HUES64 (cell line): ENCODE measurements around the gene RPL14.

Experiments used
- H3K27ac ChIP-seq: 2 replicates; pipeline ENCODE4 v1.7.0; 2013; ENCODE audit warnings: low read depth, low read length, inconsistent platforms
- H3K27me3 ChIP-seq: 2 replicates; pipeline ENCODE4 v1.6.1; 2013; ENCODE audit warnings: mild to moderate bottlenecking, low read length; ENCODE audit not compliant: insufficient read depth
- H3K36me3 ChIP-seq: 2 replicates; pipeline ENCODE4 v1.6.1; 2013; ENCODE audit warnings: mild to moderate bottlenecking, low read length; ENCODE audit not compliant: insufficient read depth
- H3K4me1 ChIP-seq: 2 replicates; pipeline ENCODE4 v1.6.1; 2013; ENCODE audit warnings: mild to moderate bottlenecking, low read length, moderate library complexity; ENCODE audit not compliant: insufficient read depth
- H3K4me3 ChIP-seq: 2 replicates; pipeline ENCODE4 v1.5.1; 2013; ENCODE audit warnings: mild to moderate bottlenecking, low read length, moderate library complexity
- H3K9ac ChIP-seq: 2 replicates; pipeline ENCODE4 v1.6.1; 2013; ENCODE audit warnings: mild to moderate bottlenecking, low read depth, low read length
- H3K9me3 ChIP-seq: 2 replicates; pipeline ENCODE4 v1.6.1; 2013; ENCODE audit warnings: low read depth, low read length; ENCODE audit not compliant: insufficient read depth
- WGBS: fragments of 150-250, 120-280 bp; methylation state at CpG from one replicate; pipeline ENCODE4 v1.1.7; 2013; ENCODE audit warnings: missing lambda C conversion rate; 5-methylcytosine and 5-hydroxymethylcytosine counted together

The RPL14 gene

GRCh38 chr3:40463579-40463978 is 6.4 kb downstream of the RPL14 start:
- no peak overlapping the region for H3K4me3 ChIP-seq
- no peak overlapping the region for H3K27ac ChIP-seq
- peaks cover 81% of the 10 kb centered on the region for H3K36me3 ChIP-seq
- H3K27me3 ChIP-seq, result no peaks in the 10 kb centered on the region
- H3K9ac ChIP-seq, result no peak overlapping the region
- 100% methylated on average over 1 of the region's 2 CpGs for WGBS
- H3K9me3 ChIP-seq, result no peaks in the 10 kb centered on the region
- peaks cover under 1% of the 10 kb centered on the region; the same call in 1 of the 2 replicates for H3K4me1 ChIP-seq

DNA sequence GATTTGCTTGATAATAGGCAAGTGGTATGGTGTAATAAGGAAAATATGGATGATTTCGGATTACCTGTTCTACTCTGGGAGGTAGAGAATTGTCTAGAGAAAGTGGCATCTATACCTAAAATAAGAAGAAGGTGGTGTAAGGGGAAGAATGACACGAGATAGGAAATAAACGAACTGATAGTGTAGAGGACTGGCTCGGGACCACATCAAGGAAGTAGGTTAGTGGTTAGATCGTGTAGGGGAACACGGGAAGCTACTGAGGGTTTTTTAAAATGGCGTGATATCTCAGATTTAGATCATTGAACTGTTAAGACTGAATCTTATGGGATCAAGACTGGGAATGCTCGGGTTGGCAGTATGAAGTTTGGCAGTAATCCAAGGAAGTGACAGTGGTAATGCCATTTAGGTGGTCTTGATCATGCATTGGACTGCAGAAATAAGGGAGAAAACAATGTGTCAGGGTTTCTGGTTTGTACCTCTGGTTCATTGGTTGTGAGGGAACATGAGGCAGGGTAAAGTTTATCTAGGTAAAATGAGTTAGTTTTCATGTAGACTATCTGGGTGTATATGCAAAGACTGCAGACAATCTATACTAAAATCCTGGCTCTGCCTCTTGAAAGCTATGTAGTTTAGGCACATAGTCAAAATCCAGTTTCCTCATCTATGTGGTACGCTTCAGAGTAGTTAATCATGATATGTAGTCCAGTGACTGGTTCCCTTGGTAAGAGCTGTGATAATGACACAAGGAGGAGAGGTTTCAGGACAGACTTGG is 7.4 kb downstream of the RPL14 start:
- no peak overlapping the region for H3K27ac ChIP-seq
- H3K27me3 ChIP-seq, result no peaks in the 10 kb centered on the region
- no peak overlapping the region for H3K9ac ChIP-seq
- H3K4me1 ChIP-seq, result no peaks in the 10 kb centered on the region
- peaks cover 72% of the 10 kb centered on the region for H3K36me3 ChIP-seq
- no peaks in the 10 kb centered on the region for H3K9me3 ChIP-seq
- 93% methylated on average over 8 of the region's 9 CpGs for WGBS
- no peak overlapping the region for H3K4me3 ChIP-seq

DNA sequence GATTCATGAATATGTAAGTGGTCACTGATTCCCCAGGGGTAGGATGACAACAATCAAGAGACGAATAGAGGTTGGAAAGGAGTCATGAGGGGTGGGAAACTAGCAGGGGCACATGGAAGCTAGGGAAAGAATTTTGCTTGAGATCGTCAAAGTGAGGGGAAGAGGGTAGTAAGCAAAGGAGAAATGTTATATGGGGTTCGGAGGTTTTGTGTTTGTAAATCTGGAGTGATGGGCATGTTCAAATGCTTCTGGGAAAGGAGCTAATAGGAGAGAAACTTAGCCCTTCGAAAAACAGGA is 7.9 kb downstream of the RPL14 start:
- 72% methylated on average over 4 of the region's 4 CpGs for WGBS
- no peaks in the 10 kb centered on the region for H3K27me3 ChIP-seq
- H3K9me3 ChIP-seq, result no peaks in the 10 kb centered on the region
- peaks cover 67% of the 10 kb centered on the region for H3K36me3 ChIP-seq
- H3K4me3 ChIP-seq, result no peak overlapping the region
- no peaks in the 10 kb centered on the region for H3K4me1 ChIP-seq
- H3K9ac ChIP-seq, result no peak overlapping the region
- no peak overlapping the region for H3K27ac ChIP-seq

- Histone ChIP-seq H3K9ac (no peak overlapping the region), H3K4me3 (no peak overlapping the region), H3K9me3 (no peaks in the 10 kb centered on the region), H3K36me3 (peaks cover 63% of the 10 kb centered on the region), H3K27me3 (no peaks in the 10 kb centered on the region), H3K4me1 (no peaks in the 10 kb centered on the region), H3K27ac (no peak overlapping the region)
- WGBS, result 88% methylated on average over 2 of the region's 2 CpGs
Measured at GRCh38 chr3:40465456-40465855, 8.3 kb downstream of the RPL14 start.

- H3K27ac ChIP-seq, result no peak overlapping the region
- H3K27me3 ChIP-seq, result no peaks in the 10 kb centered on the region
- no peak overlapping the region for H3K9ac ChIP-seq
- 96% methylated on average over 4 of the region's 4 CpGs for WGBS
- H3K9me3 ChIP-seq, result no peaks in the 10 kb centered on the region
- no peak overlapping the region for H3K4me3 ChIP-seq
- H3K4me1 ChIP-seq, result no peaks in the 10 kb centered on the region
- H3K36me3 ChIP-seq, result peaks cover 39% of the 10 kb centered on the region
Measured at GRCh38 chr3:40468018-40468417, 10.9 kb downstream of the RPL14 start.

GRCh38 chr3:40470701-40471100 is 13.6 kb downstream of the RPL14 start:
- peaks cover 13% of the 10 kb centered on the region for H3K36me3 ChIP-seq
- no peak overlapping the region for H3K27ac ChIP-seq
- H3K4me3 ChIP-seq, result no peak overlapping the region
- WGBS, result 88% methylated on average over 2 of the region's 4 CpGs
- no peaks in the 10 kb centered on the region for H3K27me3 ChIP-seq
- no peaks in the 10 kb centered on the region for H3K4me1 ChIP-seq
- no peaks in the 10 kb centered on the region for H3K9me3 ChIP-seq
- no peak overlapping the region for H3K9ac ChIP-seq

DNA sequence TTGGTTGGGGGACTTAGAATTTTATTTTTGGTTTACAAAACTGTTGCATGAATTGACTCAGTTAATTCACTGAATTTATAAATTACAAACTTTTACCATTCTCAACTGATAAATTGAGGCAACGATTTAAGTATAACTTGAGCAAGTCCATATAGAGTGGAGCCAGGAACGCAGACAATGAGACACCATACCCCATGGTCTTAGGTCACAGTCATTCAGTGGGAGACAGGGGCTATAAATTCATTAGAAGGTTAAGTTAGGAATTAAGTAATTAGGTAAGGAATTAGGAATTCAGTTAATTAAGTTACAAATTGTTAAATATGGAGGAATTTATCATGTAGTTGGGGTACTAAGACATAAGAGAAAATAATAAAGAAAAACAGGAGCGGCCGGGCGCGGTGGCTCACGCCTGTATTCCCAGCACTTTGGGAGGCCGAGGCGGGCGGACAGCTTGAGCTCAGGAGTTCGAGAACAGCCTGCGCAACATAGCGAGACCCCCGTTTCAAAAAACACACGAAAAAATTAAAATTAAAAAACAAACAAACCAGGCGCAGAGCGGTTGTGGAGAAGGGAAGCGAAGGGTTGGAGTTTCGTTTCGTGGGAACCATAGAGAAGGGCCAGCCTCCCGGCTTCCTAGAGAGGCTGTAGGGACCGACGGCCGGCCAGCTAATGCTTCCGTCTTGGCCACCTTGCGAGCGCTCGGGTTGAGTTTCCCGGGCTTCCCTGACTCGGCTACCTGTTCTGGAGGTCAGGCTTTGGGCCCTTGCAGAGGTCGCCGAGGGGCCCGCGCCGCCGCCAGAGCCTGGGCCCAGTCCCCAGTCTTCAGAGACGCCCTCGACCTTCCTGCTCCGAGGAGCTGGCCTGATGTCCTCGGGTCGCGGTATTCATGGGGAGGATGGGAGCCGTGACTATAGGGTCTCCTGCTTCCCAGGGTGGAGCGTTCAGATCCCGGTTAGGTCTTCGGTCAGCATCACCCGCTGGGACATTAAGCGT is 19.6 kb downstream of the RPL14 start, which contains the start of gene ZNF619:
Gene ZNF619, plus strand, starts transcription at position 645 of the 993 bp plus-strand sequence. CDS start 858 bp downstream, outside the sequence.
- H3K9ac ChIP-seq, result peak within 1 kb of the TSS; percentile 76
- H3K9me3 ChIP-seq, result no peaks in the 10 kb centered on the region
- H3K4me1 ChIP-seq, result peaks cover 7% of the 10 kb centered on the region; the same call in 1 of the 2 replicates
- 60% methylated on average over 46 of the region's 48 CpGs for WGBS
- H3K4me3 ChIP-seq, result peak within 1 kb of the TSS; percentile 68
- no peaks in the 10 kb centered on the region for H3K27me3 ChIP-seq
- H3K36me3 ChIP-seq, result no peaks in the 10 kb centered on the region
- H3K27ac ChIP-seq, result no peak within 1 kb of the TSS

DNA sequence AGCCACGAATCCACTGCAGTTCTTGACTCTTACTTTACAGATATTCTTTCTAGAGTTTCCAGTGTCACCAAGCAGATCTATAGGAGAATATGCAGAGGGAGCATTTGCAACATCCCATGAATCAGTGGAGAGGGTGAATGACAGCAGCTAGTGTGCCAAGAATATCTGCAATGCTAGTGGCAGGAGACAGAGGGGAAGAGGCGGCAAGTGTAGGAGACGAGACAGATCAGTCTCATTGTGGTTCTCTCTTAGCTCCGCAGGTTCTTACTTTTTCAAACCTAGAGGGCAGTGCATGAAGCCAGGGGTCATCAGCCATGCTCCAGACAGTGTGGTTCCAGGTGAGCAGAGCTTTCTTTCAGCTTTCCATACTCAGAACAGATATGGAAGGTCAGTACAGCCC is 20.5 kb downstream of the RPL14 start:
- 85% methylated on average over 3 of the region's 4 CpGs for WGBS
- H3K4me3 ChIP-seq, result peak overlapping the region; percentile 68
- H3K36me3 ChIP-seq, result no peaks in the 10 kb centered on the region
- no peak overlapping the region for H3K27ac ChIP-seq
- H3K4me1 ChIP-seq, result peaks cover 7% of the 10 kb centered on the region; the same call in 1 of the 2 replicates
- no peaks in the 10 kb centered on the region for H3K9me3 ChIP-seq
- H3K27me3 ChIP-seq, result no peaks in the 10 kb centered on the region
- peak overlapping the region; percentile 76; the same call in 1 of the 2 replicates for H3K9ac ChIP-seq

GRCh38 chr3:40487172-40487571 is 30.0 kb downstream of the RPL14 start:
- peaks cover 14% of the 10 kb centered on the region for H3K9me3 ChIP-seq
- H3K27ac ChIP-seq, result no peak overlapping the region
- no peaks in the 10 kb centered on the region for H3K4me1 ChIP-seq
- H3K36me3 ChIP-seq, result peaks cover 11% of the 10 kb centered on the region; the same call in 1 of the 2 replicates
- no peak overlapping the region for H3K4me3 ChIP-seq
- WGBS, result 93% methylated on average over 3 of the region's 3 CpGs
- no peak overlapping the region for H3K9ac ChIP-seq
- H3K27me3 ChIP-seq, result no peaks in the 10 kb centered on the region

- WGBS, result 94% methylated on average over 5 of the region's 5 CpGs
- no peaks in the 10 kb centered on the region for H3K4me1 ChIP-seq
- no peak overlapping the region for H3K9ac ChIP-seq
- H3K27ac ChIP-seq, result no peak overlapping the region
- H3K27me3 ChIP-seq, result no peaks in the 10 kb centered on the region
- peaks cover 11% of the 10 kb centered on the region; the same call in 1 of the 2 replicates for H3K36me3 ChIP-seq
- H3K9me3 ChIP-seq, result peaks cover 14% of the 10 kb centered on the region
- H3K4me3 ChIP-seq, result no peak overlapping the region
Measured at GRCh38 chr3:40490916-40491315, 33.8 kb downstream of the RPL14 start.

- Histone ChIP-seq H3K4me1 (no peaks in the 10 kb centered on the region), H3K36me3 (no peaks in the 10 kb centered on the region), H3K9ac (no peak overlapping the region), H3K9me3 (no peaks in the 10 kb centered on the region), H3K4me3 (no peak overlapping the region), H3K27ac (no peak overlapping the region), H3K27me3 (no peaks in the 10 kb centered on the region)
- WGBS, result 75% methylated on average over 2 of the region's 2 CpGs
Measured at GRCh38 chr3:40494698-40495097, 37.6 kb downstream of the RPL14 start.
